Measurements from ENCODE around the gene ZNF804B.

DNA sequence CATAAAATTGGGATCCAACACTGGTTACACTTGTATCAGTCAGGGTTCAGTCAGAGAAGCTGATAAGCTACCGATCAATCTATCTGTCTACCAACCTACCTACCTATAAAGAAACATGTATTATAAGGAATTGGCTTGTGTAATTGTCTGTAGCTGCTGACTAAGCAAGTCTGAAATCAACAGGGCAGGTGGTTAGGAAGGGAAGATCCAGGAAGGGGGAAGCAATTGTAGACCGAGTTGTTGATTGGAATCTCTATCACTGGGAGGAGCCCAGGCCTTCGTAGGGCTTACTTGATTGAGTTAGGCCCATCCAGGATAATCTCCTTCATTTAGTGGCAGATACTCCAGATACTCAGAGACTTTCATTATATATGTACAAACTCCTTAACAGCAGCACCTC is 307.5 kb downstream of the ZNF804B start:
- TF ChIP-seq ZNF70 (CRISPR knock-in tag; IDR thresholded peaks at IDR 0.05): no peak
- TF ChIP-seq PATZ1 (CRISPR knock-in tag; IDR thresholded peaks at IDR 0.05; ENCODE audit: borderline replicate concordance): no peak

All from SK-N-SH treated with all-trans-retinoic acid at 6 μM for 48 hours (cell line).